HG03378 (cell line): ENCODE data around the gene MTREX.

Experiments
- ATAC-seq: cut with Tn5 transposase; IDR thresholded peaks from one replicate; pipeline ENCODE4 v1.9.1; 2021; ENCODE audit warnings: mild to moderate bottlenecking, moderate library complexity; ENCODE audit not compliant: unreplicated experiment

MTREX gene

GRCh38 chr5:55467862-55468551, 160.2 kb downstream of the MTREX start:
- ATAC-seq = no peak

- ATAC-seq = no peak
These were observed 162.1 kb downstream of the MTREX start for GRCh38 chr5:55469839-55470238.

DNA sequence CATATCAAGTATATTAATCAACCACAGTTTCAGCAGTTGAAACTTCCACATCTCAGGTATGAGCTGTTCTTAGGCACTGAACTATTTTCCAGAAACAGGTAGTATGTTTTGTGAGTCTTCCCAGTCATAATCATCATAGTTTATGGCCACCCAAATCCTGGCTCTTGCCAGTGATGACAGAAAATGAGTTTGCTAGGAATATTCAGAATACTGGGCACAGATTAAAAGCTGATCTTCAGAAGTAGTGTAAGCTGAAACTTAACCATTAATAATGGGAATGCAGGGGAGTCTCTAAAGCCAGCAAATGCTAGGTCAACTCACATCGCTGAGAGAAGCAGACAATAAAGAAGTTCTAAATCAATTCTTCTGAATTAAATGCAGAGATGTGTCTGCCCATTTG, 162.5 kb downstream of the MTREX start:
- no peak for ATAC-seq

DNA sequence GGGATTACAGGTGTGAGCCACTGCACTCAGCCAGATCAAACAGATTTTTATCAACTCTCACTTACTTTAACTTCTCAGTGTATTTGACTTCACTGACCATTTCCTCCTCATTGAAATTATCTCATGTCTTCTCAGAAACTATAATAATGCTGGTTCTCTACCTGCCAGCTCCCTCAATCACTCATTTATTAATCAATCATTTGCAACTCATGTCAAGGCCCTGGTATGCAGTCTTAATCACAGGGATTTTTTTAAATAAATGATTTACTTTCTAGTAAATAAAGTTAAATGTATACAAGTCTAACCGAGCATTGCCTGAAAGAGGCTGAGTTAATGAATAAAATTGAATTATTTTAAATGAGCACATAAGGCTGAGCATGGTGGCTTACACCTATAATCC, 163.7 kb downstream of the MTREX start:
- no peak for ATAC-seq

DNA sequence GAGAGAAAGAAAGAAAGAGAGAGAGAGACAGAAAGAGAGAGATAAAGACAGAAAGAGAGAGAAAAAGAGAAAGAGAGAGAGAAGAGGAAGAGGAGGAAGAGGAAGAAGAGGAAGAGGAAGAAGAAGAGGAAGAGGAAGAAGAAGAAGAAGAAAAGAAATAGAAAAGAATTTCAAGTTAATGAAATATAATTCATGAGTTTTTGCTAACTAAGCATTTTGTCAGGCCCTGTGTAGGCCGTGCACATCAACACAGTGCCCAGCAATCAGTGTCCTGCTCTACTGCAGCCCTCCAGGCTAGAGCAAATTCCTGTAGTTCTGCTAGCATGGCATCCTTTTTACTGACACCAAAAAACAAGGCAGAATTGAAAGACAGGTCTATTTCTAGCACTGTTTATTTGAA, 164.9 kb downstream of the MTREX start:
- ATAC-seq = no peak
